Transverse colon (tissue), 4 donors: ENCODE results near the gene GPR32.

Experiments
- EP300 ChIP-seq: sonication (generic); formaldehyde crosslinking; IDR thresholded peaks from one replicate; pipeline ENCODE4 v1.6.1; 2017; ENCODE audit warnings: antibody characterized with exemption, low read depth
- POLR2A ChIP-seq: fragments of 450-650 bp; IDR thresholded peaks from one replicate; pipeline ENCODE4 v1.6.1; 2016; ENCODE audit warnings: antibody characterized with exemption, mild to moderate bottlenecking, moderate library complexity
- POLR2AphosphoS5 ChIP-seq, 3 donors: sonication (generic); formaldehyde crosslinking; IDR thresholded peaks; one replicate each; pipeline ENCODE4 v1.6.1; 2016; ENCODE audit warnings: antibody characterized with exemption in 3 of 3
- TF ChIP-seq, protein P1 (sequence below), 5 experiments: fragments of 200-600 bp in 3 of 5; fragments of 450-650 bp in 2 of 5; sonication (generic) in 3 of 5; IDR thresholded peaks; 1 replicate in 2 of 5; 2 replicates in 3 of 5; pipeline ENCODE4 v1.5.1; 2016 to 2017; ENCODE audit warnings: antibody characterized with exemption in 5 of 5, inconsistent platforms in 3 of 5, mild to moderate bottlenecking in 2 of 5, moderate library complexity in 1 of 5

DNA sequence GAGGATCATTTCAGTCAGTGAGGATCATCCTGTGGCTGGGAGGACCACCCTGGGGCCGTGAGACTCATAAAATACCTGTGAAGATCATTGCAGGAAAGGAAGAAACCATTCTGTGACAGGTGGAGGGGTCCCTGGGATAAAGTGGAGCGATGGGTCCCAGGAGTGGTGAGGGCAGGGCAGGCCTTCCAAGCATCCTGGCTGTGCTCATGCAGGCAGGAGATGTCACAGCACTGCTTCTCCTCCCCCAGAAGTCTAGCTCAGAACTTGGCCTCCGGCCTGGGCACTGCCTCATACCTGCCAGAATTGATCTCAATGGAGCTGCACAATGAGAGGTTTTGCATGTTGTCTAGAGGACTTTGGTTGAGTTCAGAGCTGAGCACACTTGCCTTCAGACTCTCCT, 42.2 kb downstream of the GPR32 start:
- no peak for TF ChIP-seq POLR2A
- TF ChIP-seq, protein P1, sequence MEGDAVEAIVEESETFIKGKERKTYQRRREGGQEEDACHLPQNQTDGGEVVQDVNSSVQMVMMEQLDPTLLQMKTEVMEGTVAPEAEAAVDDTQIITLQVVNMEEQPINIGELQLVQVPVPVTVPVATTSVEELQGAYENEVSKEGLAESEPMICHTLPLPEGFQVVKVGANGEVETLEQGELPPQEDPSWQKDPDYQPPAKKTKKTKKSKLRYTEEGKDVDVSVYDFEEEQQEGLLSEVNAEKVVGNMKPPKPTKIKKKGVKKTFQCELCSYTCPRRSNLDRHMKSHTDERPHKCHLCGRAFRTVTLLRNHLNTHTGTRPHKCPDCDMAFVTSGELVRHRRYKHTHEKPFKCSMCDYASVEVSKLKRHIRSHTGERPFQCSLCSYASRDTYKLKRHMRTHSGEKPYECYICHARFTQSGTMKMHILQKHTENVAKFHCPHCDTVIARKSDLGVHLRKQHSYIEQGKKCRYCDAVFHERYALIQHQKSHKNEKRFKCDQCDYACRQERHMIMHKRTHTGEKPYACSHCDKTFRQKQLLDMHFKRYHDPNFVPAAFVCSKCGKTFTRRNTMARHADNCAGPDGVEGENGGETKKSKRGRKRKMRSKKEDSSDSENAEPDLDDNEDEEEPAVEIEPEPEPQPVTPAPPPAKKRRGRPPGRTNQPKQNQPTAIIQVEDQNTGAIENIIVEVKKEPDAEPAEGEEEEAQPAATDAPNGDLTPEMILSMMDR (IDR thresholded peaks at IDR 0.05) = no peak
- no peak for TF ChIP-seq POLR2AphosphoS5 (IDR thresholded peaks at IDR 0.05)
- TF ChIP-seq EP300 = no peak
